ENCODE data around the gene ZFP1.

GRCh38 chr16:75152635-75153034 is 4.3 kb downstream of the ZFP1 start:
- TF ChIP-seq MLX (CRISPR knock-in tag; IDR thresholded peaks at IDR 0.05) (no peak), AFF4 (CRISPR knock-in tag; IDR thresholded peaks at IDR 0.05; ENCODE audit: borderline replicate concordance) (no peak), CTCF (IDR thresholded peaks at IDR 0.05) (no peak), KAT7 (CRISPR knock-in tag; IDR thresholded peaks at IDR 0.05; ENCODE audit: borderline replicate concordance) (no peak), JUN (CRISPR knock-in tag; IDR thresholded peaks at IDR 0.05) (no peak), E2F5 (CRISPR knock-in tag; IDR thresholded peaks at IDR 0.05) (no peak), SP1 (CRISPR knock-in tag; conservative IDR thresholded peaks at IDR 0.05) (no peak)
